Forelimb muscle (tissue), 1 donor: ENCODE measurements around the gene PRRG4. TPM values are rescaled to one million over a fixed set of nuclear protein-coding genes. Genes with fewer than 3 reads are reported as not detected.

Source experiments
- polyA plus RNA-seq: library from polyadenylated mRNA; unstranded; fragments of 120-200 nt; gene quantifications from one replicate; pipeline ENCODE4 v1.2.1, GENCODE V29; 2013; ENCODE audit not compliant: insufficient read length

Gene PRRG4
- polyA plus RNA-seq, 1 donor: 0.11 TPM

Other genes starting within 250 kb of the PRRG4 start
- 355 TPM for gene EIF3M, start 246.1 kb upstream of the PRRG4 start, polyA plus RNA-seq
- 0.05 TPM for gene CCDC73, start 35.3 kb upstream of the PRRG4 start, polyA plus RNA-seq
- gene QSER1, start 62.9 kb downstream of the PRRG4 start, polyA plus RNA-seq: 18.9 TPM
- gene DEPDC7, start 186.0 kb downstream of the PRRG4 start, polyA plus RNA-seq: 17.7 TPM
- gene TCP11L1, start 209.6 kb downstream of the PRRG4 start, polyA plus RNA-seq: 12.0 TPM